ENCODE measurements around the gene NDUFB3.

- no peak for TF ChIP-seq CTCF (IDR thresholded peaks at IDR 0.05)
- no peak for TF ChIP-seq POLR2AphosphoS5 (IDR thresholded peaks at IDR 0.05)
These were observed 38.8 kb downstream of the NDUFB3 start for GRCh38 chr2:201110615-201111014.
